ENCODE results near the gene ATG14. TPM values are rescaled to one million over a fixed set of nuclear protein-coding genes. Genes with fewer than 3 reads are reported as not detected.

ATG14 gene
- total RNA-seq, 1 donor from 2014 or later: 12.1 TPM

DNA sequence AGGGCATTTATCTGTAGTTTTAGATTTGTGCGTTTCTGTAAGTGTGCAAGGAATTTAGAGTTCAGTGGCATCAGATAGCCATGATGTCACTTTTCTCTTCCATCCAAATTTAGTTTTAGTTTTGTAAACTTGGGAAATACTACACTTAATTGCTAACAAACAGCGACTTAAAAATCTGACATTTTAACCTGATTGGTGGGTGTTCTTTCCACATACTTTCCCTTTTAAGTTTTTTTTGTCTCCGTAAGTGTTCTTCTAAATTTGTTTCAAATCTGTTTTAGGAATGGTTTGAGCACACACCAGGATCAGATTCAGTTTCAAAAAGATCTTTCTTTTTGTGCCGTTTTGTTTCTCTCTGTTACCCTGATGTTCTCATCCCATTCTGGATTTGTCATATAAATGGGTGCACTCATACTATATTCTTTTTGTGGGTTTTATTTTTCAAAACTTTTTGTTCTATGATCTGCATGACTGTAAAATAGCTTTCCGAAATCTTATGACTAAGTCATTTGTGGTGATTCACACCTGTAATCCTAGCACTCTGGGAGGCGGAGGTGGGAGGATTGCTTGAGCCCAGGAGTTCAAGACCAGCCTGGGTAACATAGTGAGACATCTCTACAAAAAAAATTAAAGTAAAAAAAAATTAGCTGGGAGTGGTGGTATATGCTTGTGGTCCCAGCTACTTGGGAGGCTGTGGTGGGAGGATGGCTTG is 81.5 kb downstream of the ATG14 start:
- H3K36me3 ChIP-seq (ENCODE audit: control insufficient read depth, insufficient read depth, low read length): no peaks in the 10 kb centered on the region
- DNase-seq (ENCODE audit: low read depth): no peak
- TF ChIP-seq, protein P1, sequence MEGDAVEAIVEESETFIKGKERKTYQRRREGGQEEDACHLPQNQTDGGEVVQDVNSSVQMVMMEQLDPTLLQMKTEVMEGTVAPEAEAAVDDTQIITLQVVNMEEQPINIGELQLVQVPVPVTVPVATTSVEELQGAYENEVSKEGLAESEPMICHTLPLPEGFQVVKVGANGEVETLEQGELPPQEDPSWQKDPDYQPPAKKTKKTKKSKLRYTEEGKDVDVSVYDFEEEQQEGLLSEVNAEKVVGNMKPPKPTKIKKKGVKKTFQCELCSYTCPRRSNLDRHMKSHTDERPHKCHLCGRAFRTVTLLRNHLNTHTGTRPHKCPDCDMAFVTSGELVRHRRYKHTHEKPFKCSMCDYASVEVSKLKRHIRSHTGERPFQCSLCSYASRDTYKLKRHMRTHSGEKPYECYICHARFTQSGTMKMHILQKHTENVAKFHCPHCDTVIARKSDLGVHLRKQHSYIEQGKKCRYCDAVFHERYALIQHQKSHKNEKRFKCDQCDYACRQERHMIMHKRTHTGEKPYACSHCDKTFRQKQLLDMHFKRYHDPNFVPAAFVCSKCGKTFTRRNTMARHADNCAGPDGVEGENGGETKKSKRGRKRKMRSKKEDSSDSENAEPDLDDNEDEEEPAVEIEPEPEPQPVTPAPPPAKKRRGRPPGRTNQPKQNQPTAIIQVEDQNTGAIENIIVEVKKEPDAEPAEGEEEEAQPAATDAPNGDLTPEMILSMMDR (IDR thresholded peaks at IDR 0.05; ENCODE audit: insufficient read depth, low read length, poor library complexity, severe bottlenecking): no peak
- H3K4me3 ChIP-seq (ENCODE audit: low read depth, low read length): no peak overlapping the region
- H3K27me3 ChIP-seq (ENCODE audit: control insufficient read depth, insufficient read depth, low read length): no peaks in the 10 kb centered on the region

DNA sequence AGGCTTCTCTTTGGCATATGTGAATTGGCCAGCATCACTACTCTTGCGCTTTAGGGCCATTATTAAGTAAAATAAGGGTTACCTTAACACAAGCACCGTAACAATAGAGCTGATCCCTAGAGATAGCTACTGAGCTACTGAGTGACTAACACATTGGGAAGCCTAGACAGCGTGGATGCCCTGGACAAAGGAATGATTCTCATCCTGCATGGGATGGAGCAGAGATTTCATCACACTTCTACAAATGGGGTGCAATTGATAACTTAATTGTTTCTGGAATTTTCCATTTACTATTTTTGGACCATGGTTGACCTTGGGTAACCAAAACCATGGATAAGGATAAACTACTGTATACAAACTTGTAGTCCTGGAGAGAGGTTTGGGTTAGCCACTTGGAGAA is 83.3 kb downstream of the ATG14 start:
- no peak overlapping the region for H3K4me3 ChIP-seq (ENCODE audit: low read depth, low read length)
- H3K27me3 ChIP-seq (ENCODE audit: control insufficient read depth, insufficient read depth, low read length): no peaks in the 10 kb centered on the region
- H3K36me3 ChIP-seq (ENCODE audit: control insufficient read depth, insufficient read depth, low read length): no peaks in the 10 kb centered on the region
- TF ChIP-seq, protein P1 (IDR thresholded peaks at IDR 0.05; ENCODE audit: insufficient read depth, low read length, poor library complexity, severe bottlenecking): no peak
- no peak for DNase-seq (ENCODE audit: low read depth)

DNA sequence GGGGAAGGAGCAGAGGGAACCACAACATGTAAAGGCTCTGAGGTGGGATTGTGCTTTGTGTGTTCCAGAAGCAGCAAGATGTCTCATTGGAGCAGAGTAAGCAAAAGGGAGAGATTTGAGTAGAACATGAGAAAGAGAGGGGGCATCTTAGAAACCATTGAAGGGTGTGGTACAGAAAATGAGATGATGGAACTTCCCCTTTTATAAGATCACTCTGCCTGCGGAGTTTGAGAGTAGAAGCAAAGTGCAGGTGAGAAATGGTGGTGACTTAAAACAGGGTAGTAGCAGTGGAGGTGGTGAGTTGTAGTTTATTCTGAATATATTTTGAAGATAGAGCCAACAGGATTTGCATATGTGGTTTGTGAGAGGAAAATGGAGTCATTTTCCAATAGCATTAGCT is 84.5 kb downstream of the ATG14 start:
- no peak for DNase-seq (ENCODE audit: low read depth)
- no peak overlapping the region for H3K4me3 ChIP-seq (ENCODE audit: low read depth, low read length)
- H3K27me3 ChIP-seq (ENCODE audit: control insufficient read depth, insufficient read depth, low read length): no peaks in the 10 kb centered on the region
- TF ChIP-seq, protein P1 (IDR thresholded peaks at IDR 0.05; ENCODE audit: insufficient read depth, low read length, poor library complexity, severe bottlenecking): no peak
- H3K36me3 ChIP-seq (ENCODE audit: control insufficient read depth, insufficient read depth, low read length): no peaks in the 10 kb centered on the region

DNA sequence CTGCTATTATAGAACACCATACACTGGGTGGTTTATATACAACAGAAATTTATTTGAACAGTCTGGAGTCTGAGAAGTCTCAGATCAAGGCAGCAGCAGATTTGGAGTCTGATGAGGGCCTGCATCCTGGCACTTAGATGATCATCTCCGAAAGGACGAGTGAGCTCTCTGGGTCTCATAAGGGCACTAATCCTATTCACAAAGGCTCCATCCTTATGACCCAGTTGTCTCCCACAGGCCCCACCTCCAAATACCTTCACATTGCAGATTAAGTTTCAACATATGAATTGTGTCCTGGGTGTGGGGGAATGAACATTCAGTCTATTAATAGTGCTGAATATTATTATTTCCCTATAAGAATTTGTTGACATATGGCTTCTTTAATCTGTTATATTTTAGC is 86.8 kb downstream of the ATG14 start:
- TF ChIP-seq, protein P1 (IDR thresholded peaks at IDR 0.05; ENCODE audit: insufficient read depth, low read length, poor library complexity, severe bottlenecking): no peak
- H3K27me3 ChIP-seq (ENCODE audit: control insufficient read depth, insufficient read depth, low read length): no peaks in the 10 kb centered on the region
- DNase-seq (ENCODE audit: low read depth): no peak
- no peaks in the 10 kb centered on the region for H3K36me3 ChIP-seq (ENCODE audit: control insufficient read depth, insufficient read depth, low read length)
- H3K4me3 ChIP-seq (ENCODE audit: low read depth, low read length): no peak overlapping the region

DNA sequence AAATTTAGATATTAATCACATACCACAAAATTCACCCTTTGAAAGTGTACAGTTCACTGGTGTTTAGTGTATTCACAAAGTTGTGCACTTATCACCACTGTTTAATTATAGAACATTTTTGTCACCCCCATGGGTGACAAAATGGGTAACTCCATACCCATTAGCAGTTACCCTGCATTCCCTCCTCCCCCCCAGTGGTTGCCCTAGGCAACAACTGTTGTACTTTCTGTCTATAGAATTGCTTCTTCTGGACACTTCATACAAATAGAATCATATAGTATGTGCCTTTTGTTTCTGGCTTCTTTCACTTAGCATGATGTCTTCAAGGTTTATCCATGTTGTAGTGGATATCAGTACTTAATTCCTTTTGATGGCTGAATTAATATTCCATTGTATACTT is 87.7 kb downstream of the ATG14 start:
- no peaks in the 10 kb centered on the region for H3K36me3 ChIP-seq (ENCODE audit: control insufficient read depth, insufficient read depth, low read length)
- DNase-seq (ENCODE audit: low read depth): no peak
- H3K27me3 ChIP-seq (ENCODE audit: control insufficient read depth, insufficient read depth, low read length): no peaks in the 10 kb centered on the region
- TF ChIP-seq, protein P1 (IDR thresholded peaks at IDR 0.05; ENCODE audit: insufficient read depth, low read length, poor library complexity, severe bottlenecking): no peak
- no peak overlapping the region for H3K4me3 ChIP-seq (ENCODE audit: low read depth, low read length)

DNA sequence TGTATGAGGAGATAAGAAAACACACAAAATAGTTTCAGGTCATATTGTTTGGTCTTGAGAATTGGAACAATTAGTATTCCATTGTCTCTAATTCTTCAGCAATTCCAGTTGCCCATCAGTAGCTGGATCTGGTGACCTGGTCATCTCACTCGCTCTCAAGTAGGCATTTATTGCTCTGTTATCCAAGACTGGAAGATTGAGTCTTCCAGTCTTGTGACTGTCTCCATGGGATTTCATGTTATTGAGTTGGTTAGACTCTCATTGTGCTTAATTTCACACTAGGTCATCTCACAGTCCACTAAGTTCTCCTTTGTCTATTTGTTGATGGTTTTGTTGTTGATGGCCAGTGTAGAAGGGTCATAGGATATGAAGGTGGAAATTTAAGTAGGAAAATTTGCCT is 92.9 kb downstream of the ATG14 start:
- no peak for DNase-seq (ENCODE audit: low read depth)
- Histone ChIP-seq H3K27me3 (ENCODE audit: control insufficient read depth, insufficient read depth, low read length) (no peaks in the 10 kb centered on the region), H3K36me3 (ENCODE audit: control insufficient read depth, insufficient read depth, low read length) (no peaks in the 10 kb centered on the region), H3K4me3 (ENCODE audit: low read depth, low read length) (no peak overlapping the region)
- TF ChIP-seq, protein P1 (IDR thresholded peaks at IDR 0.05; ENCODE audit: insufficient read depth, low read length, poor library complexity, severe bottlenecking): no peak
